ENCODE measurements around the gene PFDN6. TPM values are rescaled to one million over a fixed set of nuclear protein-coding genes. Genes with fewer than 3 reads are reported as not detected.

PFDN6 gene
- total and polyA plus RNA-seq, 4 donors, result 19.8 to 114 (median 47.5) TPM

GRCh38 chr6:33313105-33313708 lies 23.8 kb downstream of the PFDN6 start:
- ATAC-seq (ENCODE audit: low FRiP score) (peak; percentile 2), DNase-seq (peak in 1 of 2 donors; percentile 88)
- Histone ChIP-seq H3K27me3 (ENCODE audit: control insufficient read depth in 1 of 2, insufficient read depth in 2 of 2, low read length in 1 of 2) (no peaks in the 10 kb centered on the region), H3K36me3 (ENCODE audit: control insufficient read depth in 1 of 2, insufficient read depth in 2 of 2, low read length in 1 of 2) (no peaks in the 10 kb centered on the region), H3K4me3 (ENCODE audit: low read length in 2 of 2) (peak overlapping the region; percentile 83 to 91), H3K9me3 (ENCODE audit: control insufficient read depth, low read length) (no peaks in the 10 kb centered on the region), H3K4me1 (ENCODE audit: control insufficient read depth in 1 of 2, insufficient read depth in 2 of 2, low read length in 2 of 2) (no peaks in the 10 kb centered on the region), H3K27ac (ENCODE audit: low read depth in 1 of 2, low read length in 2 of 2) (peak overlapping the region; percentile 36 to 56)
- WGBS, 2 donors, result 0% methylated on average over 33 of the region's 33 CpGs
- intact Hi-C loops (cut with DNase I), result loop anchor here in 1 of 2 donors (5.0 kb wide), 1 partner anchor 36 kb away; the partner anchor contains the start of gene B3GALT4

- peak; percentile 38 for ATAC-seq (ENCODE audit: low FRiP score)
- Histone ChIP-seq H3K4me3 (ENCODE audit: low read length in 2 of 2) (peak within 1 kb of the TSS; percentile 83 to 91), H3K27ac (ENCODE audit: low read depth in 1 of 2, low read length in 2 of 2) (peak within 1 kb of the TSS; percentile 36 to 56), H3K36me3 (ENCODE audit: control insufficient read depth in 1 of 2, insufficient read depth in 2 of 2, low read length in 1 of 2) (no peaks in the 10 kb centered on the region), H3K27me3 (ENCODE audit: control insufficient read depth in 1 of 2, insufficient read depth in 2 of 2, low read length in 1 of 2) (no peaks in the 10 kb centered on the region), H3K4me1 (ENCODE audit: control insufficient read depth in 1 of 2, insufficient read depth in 2 of 2, low read length in 2 of 2) (no peaks in the 10 kb centered on the region), H3K9me3 (ENCODE audit: control insufficient read depth, low read length) (no peaks in the 10 kb centered on the region)
- WGBS, 2 donors, result 0% methylated on average over 44 to 47 of the region's 47 CpGs
- intact Hi-C loops (cut with DNase I), result loop anchor here in 1 of 2 donors (5.0 kb wide), 1 partner anchor 37 kb away; the partner anchor contains the start of gene B3GALT4
- peak; percentile 79 to 83 for DNase-seq
Measured at GRCh38 chr6:33313709-33314514, 24.5 kb downstream of the PFDN6 start, which contains the start of gene TAPBP. TSS of gene TAPBP (minus strand) at chr6:33314078. CDS start at chr6:33314041, 37 bp downstream.

GRCh38 chr6:33314515-33314942 lies 25.1 kb downstream of the PFDN6 start:
- 3 to 4% methylated on average over 10 of the region's 10 CpGs for WGBS, 2 donors
- H3K4me3 ChIP-seq (ENCODE audit: low read length in 2 of 2), result peak overlapping the region; percentile 83 to 91
- H3K9me3 ChIP-seq (ENCODE audit: control insufficient read depth, low read length), result no peaks in the 10 kb centered on the region
- H3K4me1 ChIP-seq (ENCODE audit: control insufficient read depth in 1 of 2, insufficient read depth in 2 of 2, low read length in 2 of 2), result no peaks in the 10 kb centered on the region
- H3K36me3 ChIP-seq (ENCODE audit: control insufficient read depth in 1 of 2, insufficient read depth in 2 of 2, low read length in 1 of 2), result peaks cover 0 to 2% of the 10 kb centered on the region in 2 donors
- ATAC-seq (ENCODE audit: low FRiP score), result peak; percentile 56
- intact Hi-C loops (cut with DNase I), result loop anchor here in 1 of 2 donors (5.0 kb wide), 1 partner anchor 37 kb away; the partner anchor contains the start of gene B3GALT4
- DNase-seq, result peak; percentile 81 to 89
- H3K27me3 ChIP-seq (ENCODE audit: control insufficient read depth in 1 of 2, insufficient read depth in 2 of 2, low read length in 1 of 2), result no peaks in the 10 kb centered on the region
- peak overlapping the region; percentile 22 to 36 for H3K27ac ChIP-seq (ENCODE audit: low read depth in 1 of 2, low read length in 2 of 2)

- intact Hi-C loops (cut with DNase I), result loop anchor here in 1 of 2 donors (5.0 kb wide), 1 partner anchor 38 kb away; the partner anchor contains the start of gene B3GALT4
- Histone ChIP-seq H3K4me1 (ENCODE audit: control insufficient read depth in 1 of 2, insufficient read depth in 2 of 2, low read length in 2 of 2) (no peaks in the 10 kb centered on the region), H3K36me3 (ENCODE audit: control insufficient read depth in 1 of 2, insufficient read depth in 2 of 2, low read length in 1 of 2) (peaks cover 0 to 2% of the 10 kb centered on the region in 2 donors), H3K27me3 (ENCODE audit: control insufficient read depth in 1 of 2, insufficient read depth in 2 of 2, low read length in 1 of 2) (no peaks in the 10 kb centered on the region), H3K9me3 (ENCODE audit: control insufficient read depth, low read length) (no peaks in the 10 kb centered on the region), H3K27ac (ENCODE audit: low read depth in 1 of 2, low read length in 2 of 2) (peak overlapping the region in 1 of 2 donors; percentile 9), H3K4me3 (ENCODE audit: low read length in 2 of 2) (no peak overlapping the region)
- ATAC-seq (ENCODE audit: low FRiP score) (no peak), DNase-seq (peak; percentile 67 to 84)
- WGBS, 2 donors, result 39 to 44% methylated on average over 47 of the region's 47 CpGs
Measured at GRCh38 chr6:33314943-33315792, 25.8 kb downstream of the PFDN6 start.

GRCh38 chr6:33315793-33316602 lies 26.6 kb downstream of the PFDN6 start:
- Histone ChIP-seq H3K36me3 (ENCODE audit: control insufficient read depth in 1 of 2, insufficient read depth in 2 of 2, low read length in 1 of 2) (peaks cover 0 to 2% of the 10 kb centered on the region in 2 donors), H3K27ac (ENCODE audit: low read depth in 1 of 2, low read length in 2 of 2) (no peak overlapping the region), H3K9me3 (ENCODE audit: control insufficient read depth, low read length) (no peaks in the 10 kb centered on the region), H3K4me1 (ENCODE audit: control insufficient read depth in 1 of 2, insufficient read depth in 2 of 2, low read length in 2 of 2) (no peaks in the 10 kb centered on the region), H3K27me3 (ENCODE audit: control insufficient read depth in 1 of 2, insufficient read depth in 2 of 2, low read length in 1 of 2) (no peaks in the 10 kb centered on the region), H3K4me3 (ENCODE audit: low read length in 2 of 2) (no peak overlapping the region)
- intact Hi-C loops (cut with DNase I), result loop anchor here in 1 of 2 donors (2.0 kb wide), 1 partner anchor 343 kb away; no protein-coding TSS in a partner anchor
- DNase-seq (no peak), ATAC-seq (ENCODE audit: low FRiP score) (no peak)
- WGBS, 2 donors, result 84 to 86% methylated on average over 17 of the region's 17 CpGs

- DNase-seq, result no peak
- Histone ChIP-seq H3K27me3 (ENCODE audit: control insufficient read depth in 1 of 2, insufficient read depth in 2 of 2, low read length in 1 of 2) (no peaks in the 10 kb centered on the region), H3K4me3 (ENCODE audit: low read length in 2 of 2) (no peak overlapping the region), H3K9me3 (ENCODE audit: control insufficient read depth, low read length) (no peaks in the 10 kb centered on the region), H3K4me1 (ENCODE audit: control insufficient read depth in 1 of 2, insufficient read depth in 2 of 2, low read length in 2 of 2) (peaks cover 0 to 3% of the 10 kb centered on the region in 2 donors), H3K27ac (ENCODE audit: low read depth in 1 of 2, low read length in 2 of 2) (no peak overlapping the region), H3K36me3 (ENCODE audit: control insufficient read depth in 1 of 2, insufficient read depth in 2 of 2, low read length in 1 of 2) (peaks cover 0 to 2% of the 10 kb centered on the region in 2 donors)
- no peak for ATAC-seq (ENCODE audit: low FRiP score)
- 72 to 77% methylated on average over 19 of the region's 19 CpGs for WGBS, 2 donors
- intact Hi-C loops (cut with DNase I), result loop anchor here in 1 of 2 donors (2.0 kb wide), 1 partner anchor 344 kb away; no protein-coding TSS in a partner anchor
Measured at GRCh38 chr6:33316603-33317418, 27.4 kb downstream of the PFDN6 start.

- peaks cover 0 to 2% of the 10 kb centered on the region in 2 donors for H3K36me3 ChIP-seq (ENCODE audit: control insufficient read depth in 1 of 2, insufficient read depth in 2 of 2, low read length in 1 of 2)
- intact Hi-C loops (cut with DNase I), result loop anchor here in 1 of 2 donors (2.0 kb wide), 1 partner anchor 345 kb away; no protein-coding TSS in a partner anchor
- ATAC-seq (ENCODE audit: low FRiP score), result no peak
- H3K4me1 ChIP-seq (ENCODE audit: control insufficient read depth in 1 of 2, insufficient read depth in 2 of 2, low read length in 2 of 2), result peaks cover 0 to 4% of the 10 kb centered on the region in 2 donors
- H3K9me3 ChIP-seq (ENCODE audit: control insufficient read depth, low read length), result no peaks in the 10 kb centered on the region
- no peak overlapping the region for H3K27ac ChIP-seq (ENCODE audit: low read depth in 1 of 2, low read length in 2 of 2)
- peak overlapping the region in 1 of 2 donors; percentile 45 for H3K4me3 ChIP-seq (ENCODE audit: low read length in 2 of 2)
- H3K27me3 ChIP-seq (ENCODE audit: control insufficient read depth in 1 of 2, insufficient read depth in 2 of 2, low read length in 1 of 2), result no peaks in the 10 kb centered on the region
- WGBS, 2 donors, result 0 to 2% methylated on average over 11 to 27 of the region's 27 CpGs
- peak in 1 of 2 donors; percentile 87 for DNase-seq
Measured at GRCh38 chr6:33317419-33317668, 27.9 kb downstream of the PFDN6 start.
